Tibial artery (tissue), 4 donors: ENCODE results near the gene ULK3.
A peak's percentile ranks its signal among the peaks of the same experiment; 100 is the strongest.

Experiments
- DNase-seq, 2 donors: peaks; one replicate each; pipeline ENCODE4 v3.0.0-alpha.2; 2019
- H3K27ac ChIP-seq, 2 donors: fragments of 200-600 bp; sonication (generic) in 1 of 2; 1 replicate in 1 of 2; 2 replicates in 1 of 2; pipeline ENCODE4 v1.5.1; 2018 to 2019; ENCODE audit warnings: mild to moderate bottlenecking in 1 of 2
- H3K27me3 ChIP-seq, 2 donors: fragments of 200-600 bp; sonication (generic) in 1 of 2; one replicate each; pipeline versions ENCODE4 v1.5.1 to v1.6.0; 2016 to 2019
- H3K36me3 ChIP-seq, 3 donors: fragments of 200-600 bp; sonication (generic) in 2 of 3; one replicate each; pipeline ENCODE4 v1.5.1; 2016 to 2019; ENCODE audit warnings: mild to moderate bottlenecking in 2 of 3
- H3K4me1 ChIP-seq, 4 donors: fragments of 200-600 bp; sonication (generic) in 2 of 4; 1 replicate in 3 of 4; 2 replicates in 1 of 4; pipeline ENCODE4 v1.5.1; 2016 to 2019
- H3K4me3 ChIP-seq, 2 donors: fragments of 200-600 bp; sonication (generic) in 1 of 2; 1 replicate in 1 of 2; 2 replicates in 1 of 2; pipeline ENCODE4 v1.5.1; 2018 to 2019; ENCODE audit warnings: mild to moderate bottlenecking in 2 of 2
- H3K9me3 ChIP-seq, 3 donors: fragments of 200-600 bp; sonication (generic) in 1 of 3; one replicate each; pipeline ENCODE4 v1.5.1; 2016 to 2019
- intact Hi-C: fragments of 100-400 bp; cut with DNase I; formaldehyde crosslinking; loops from one replicate; pipeline ENCODE4 v1.15.0; 2023; ENCODE audit warnings: low total_unique reads
- TF ChIP-seq, protein P1 (sequence below), 2 experiments: fragments of 200-600 bp in 1 of 2; fragments of 450-650 bp in 1 of 2; IDR thresholded peaks; one replicate each; pipeline ENCODE4 v1.5.1; 2017 to 2019; ENCODE audit warnings: antibody characterized with exemption in 2 of 2, mild to moderate bottlenecking in 1 of 2, moderate library complexity in 1 of 2

The ULK3 gene

DNA sequence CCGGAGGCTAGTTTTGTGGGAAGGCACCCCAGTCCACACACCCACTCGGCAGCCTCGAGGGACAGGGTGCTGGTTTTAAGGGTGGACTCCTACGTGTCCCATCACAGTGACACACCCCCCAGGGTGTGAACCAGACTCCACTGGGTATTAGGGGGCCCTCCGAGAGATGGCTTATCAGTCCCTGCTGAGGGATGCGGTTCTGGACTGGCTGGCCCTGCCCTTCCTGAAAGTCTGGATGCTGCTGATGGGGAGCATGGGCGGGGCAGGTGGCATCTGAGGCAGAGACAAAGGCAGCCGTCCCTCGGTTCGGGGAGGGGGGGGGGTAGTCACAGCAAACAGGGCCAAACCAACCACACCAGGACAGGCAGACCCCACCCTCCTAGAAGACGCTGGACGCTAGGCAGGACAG, 939 bp upstream of the ULK3 start:
- Histone ChIP-seq H3K4me3 (peak overlapping the region; percentile 89 to 99), H3K4me1 (peaks cover 0 to 28% (median 19%) of the 10 kb centered on the region in 4 donors), H3K36me3 (peaks cover 14 to 52% (median 39%) of the 10 kb centered on the region in 3 donors), H3K27ac (peak overlapping the region; percentile 89 to 96), H3K27me3 (no peaks in the 10 kb centered on the region), H3K9me3 (no peaks in the 10 kb centered on the region)
- TF ChIP-seq, protein P1, sequence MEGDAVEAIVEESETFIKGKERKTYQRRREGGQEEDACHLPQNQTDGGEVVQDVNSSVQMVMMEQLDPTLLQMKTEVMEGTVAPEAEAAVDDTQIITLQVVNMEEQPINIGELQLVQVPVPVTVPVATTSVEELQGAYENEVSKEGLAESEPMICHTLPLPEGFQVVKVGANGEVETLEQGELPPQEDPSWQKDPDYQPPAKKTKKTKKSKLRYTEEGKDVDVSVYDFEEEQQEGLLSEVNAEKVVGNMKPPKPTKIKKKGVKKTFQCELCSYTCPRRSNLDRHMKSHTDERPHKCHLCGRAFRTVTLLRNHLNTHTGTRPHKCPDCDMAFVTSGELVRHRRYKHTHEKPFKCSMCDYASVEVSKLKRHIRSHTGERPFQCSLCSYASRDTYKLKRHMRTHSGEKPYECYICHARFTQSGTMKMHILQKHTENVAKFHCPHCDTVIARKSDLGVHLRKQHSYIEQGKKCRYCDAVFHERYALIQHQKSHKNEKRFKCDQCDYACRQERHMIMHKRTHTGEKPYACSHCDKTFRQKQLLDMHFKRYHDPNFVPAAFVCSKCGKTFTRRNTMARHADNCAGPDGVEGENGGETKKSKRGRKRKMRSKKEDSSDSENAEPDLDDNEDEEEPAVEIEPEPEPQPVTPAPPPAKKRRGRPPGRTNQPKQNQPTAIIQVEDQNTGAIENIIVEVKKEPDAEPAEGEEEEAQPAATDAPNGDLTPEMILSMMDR (IDR thresholded peaks at IDR 0.05) = no peak
- intact Hi-C loops = no loop called here
- no peak for DNase-seq

DNA sequence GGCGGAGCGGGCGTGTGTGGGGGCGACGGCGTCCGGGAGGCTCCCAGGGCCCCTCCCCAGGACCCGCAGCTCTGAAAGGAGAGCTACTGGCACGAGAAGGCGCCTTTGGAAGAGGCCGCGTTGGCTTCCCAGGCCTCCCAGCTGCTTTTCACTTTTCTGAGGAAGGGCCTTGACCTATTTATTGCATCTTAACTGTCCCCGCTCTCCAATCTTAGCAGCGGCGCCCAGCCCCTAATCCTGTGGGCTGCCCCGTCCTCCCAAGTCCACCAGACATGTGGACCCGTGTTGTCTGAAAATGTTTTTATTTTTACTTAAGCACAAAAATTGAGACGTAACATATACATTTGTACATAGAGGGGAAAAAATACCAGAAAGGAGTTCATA, 481 bp upstream of the ULK3 start:
- H3K36me3 ChIP-seq = peaks cover 10 to 52% (median 36%) of the 10 kb centered on the region in 3 donors
- intact Hi-C loops = no loop called here

DNA sequence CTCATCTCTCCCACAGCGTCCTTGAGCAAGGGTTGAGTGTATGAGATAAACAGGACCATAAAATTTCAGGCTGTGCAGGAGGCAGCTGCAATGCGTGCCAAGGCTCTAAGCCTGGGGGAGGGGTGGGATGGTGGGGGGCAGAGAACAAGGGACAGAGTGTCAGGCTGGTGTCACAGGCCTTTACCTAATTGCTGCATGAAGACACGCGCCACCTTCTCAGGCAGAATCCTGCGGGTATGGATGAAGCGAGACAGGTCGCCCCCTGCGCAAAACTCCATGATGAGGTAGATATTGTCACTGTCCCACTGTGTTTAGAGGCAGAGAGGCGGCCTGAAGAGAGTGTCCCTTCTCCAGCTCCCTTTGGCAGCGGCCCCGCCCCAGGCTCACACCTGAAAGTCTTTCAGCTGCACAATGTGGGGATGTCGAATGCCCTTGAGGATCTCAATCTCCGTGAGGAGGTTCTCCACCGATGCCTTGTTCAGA, 1.0 kb downstream of the ULK3 start:
- peaks cover 0 to 53% (median 23%) of the 10 kb centered on the region in 3 donors for H3K36me3 ChIP-seq
- intact Hi-C loops = no loop called here
- H3K9me3 ChIP-seq = no peaks in the 10 kb centered on the region
- peak overlapping the region in 1 of 2 donors; percentile 89 for H3K27ac ChIP-seq
- H3K4me3 ChIP-seq = peak overlapping the region; percentile 89 to 99
- TF ChIP-seq, protein P1 (IDR thresholded peaks at IDR 0.05) = no peak
- no peak for DNase-seq
- H3K27me3 ChIP-seq = no peaks in the 10 kb centered on the region
- peaks cover 0 to 28% (median 19%) of the 10 kb centered on the region in 4 donors for H3K4me1 ChIP-seq

More for the DNA sequence above, 481 bp upstream of the ULK3 start:
- TF ChIP-seq, protein P1 (IDR thresholded peaks at IDR 0.05) = no peak
- Histone ChIP-seq H3K27ac (peak overlapping the region; percentile 89 to 96), H3K4me3 (peak overlapping the region; percentile 89 to 99), H3K9me3 (no peaks in the 10 kb centered on the region), H3K27me3 (no peaks in the 10 kb centered on the region), H3K4me1 (peaks cover 0 to 28% (median 19%) of the 10 kb centered on the region in 4 donors)
- DNase-seq = no peak

DNA sequence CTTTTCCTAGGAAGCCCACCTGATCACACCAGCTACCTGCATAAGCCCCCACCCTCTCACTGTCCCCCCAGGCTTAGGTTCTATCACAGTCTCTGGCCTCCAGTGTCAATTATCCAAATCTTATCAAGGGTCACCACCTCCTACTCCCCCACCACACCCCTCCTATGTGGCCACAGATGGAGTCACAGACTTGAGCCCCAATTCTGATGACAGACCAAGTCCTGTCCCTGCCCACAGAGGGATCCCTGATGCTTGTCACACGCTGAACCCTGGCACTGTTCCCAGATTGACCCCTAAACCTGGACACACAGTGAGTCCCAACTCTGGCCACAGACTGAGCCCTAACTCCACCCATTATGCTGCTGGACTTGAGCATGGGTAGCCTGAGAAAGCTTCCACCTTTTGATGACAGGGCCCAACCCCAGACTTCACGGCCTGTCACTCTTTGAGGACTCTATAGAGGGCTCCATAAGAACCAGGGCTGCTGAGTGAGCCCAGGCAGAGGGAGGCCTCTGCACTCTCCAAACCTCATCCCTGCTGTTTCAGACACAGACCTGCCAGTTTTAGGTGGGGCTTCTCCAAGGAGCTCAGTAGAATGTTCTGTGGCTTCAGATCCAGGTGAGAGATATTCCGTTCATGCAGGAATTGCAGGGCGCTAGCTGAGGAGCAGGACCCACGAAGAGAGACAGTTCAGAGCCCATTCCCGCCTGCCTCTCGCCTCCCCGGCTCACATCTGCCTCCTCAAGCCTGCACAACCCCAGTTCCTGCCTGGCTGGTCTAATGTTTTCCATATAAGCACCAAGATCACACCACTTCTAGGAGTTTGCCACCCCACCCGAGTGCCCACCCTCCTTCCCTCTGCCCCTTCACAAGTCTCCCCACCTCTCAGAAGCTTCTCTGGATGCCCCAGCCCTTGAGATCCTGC, 1.8 kb downstream of the ULK3 start:
- DNase-seq = no peak
- no peak overlapping the region for H3K27ac ChIP-seq
- TF ChIP-seq, protein P1 (IDR thresholded peaks at IDR 0.05) = no peak
- H3K4me3 ChIP-seq = no peak overlapping the region
- H3K9me3 ChIP-seq = no peaks in the 10 kb centered on the region
- no peaks in the 10 kb centered on the region for H3K27me3 ChIP-seq
- intact Hi-C loops = no loop called here
- H3K4me1 ChIP-seq = peaks cover 0 to 28% (median 19%) of the 10 kb centered on the region in 4 donors
- peaks cover 0 to 57% (median 23%) of the 10 kb centered on the region in 3 donors for H3K36me3 ChIP-seq

DNA sequence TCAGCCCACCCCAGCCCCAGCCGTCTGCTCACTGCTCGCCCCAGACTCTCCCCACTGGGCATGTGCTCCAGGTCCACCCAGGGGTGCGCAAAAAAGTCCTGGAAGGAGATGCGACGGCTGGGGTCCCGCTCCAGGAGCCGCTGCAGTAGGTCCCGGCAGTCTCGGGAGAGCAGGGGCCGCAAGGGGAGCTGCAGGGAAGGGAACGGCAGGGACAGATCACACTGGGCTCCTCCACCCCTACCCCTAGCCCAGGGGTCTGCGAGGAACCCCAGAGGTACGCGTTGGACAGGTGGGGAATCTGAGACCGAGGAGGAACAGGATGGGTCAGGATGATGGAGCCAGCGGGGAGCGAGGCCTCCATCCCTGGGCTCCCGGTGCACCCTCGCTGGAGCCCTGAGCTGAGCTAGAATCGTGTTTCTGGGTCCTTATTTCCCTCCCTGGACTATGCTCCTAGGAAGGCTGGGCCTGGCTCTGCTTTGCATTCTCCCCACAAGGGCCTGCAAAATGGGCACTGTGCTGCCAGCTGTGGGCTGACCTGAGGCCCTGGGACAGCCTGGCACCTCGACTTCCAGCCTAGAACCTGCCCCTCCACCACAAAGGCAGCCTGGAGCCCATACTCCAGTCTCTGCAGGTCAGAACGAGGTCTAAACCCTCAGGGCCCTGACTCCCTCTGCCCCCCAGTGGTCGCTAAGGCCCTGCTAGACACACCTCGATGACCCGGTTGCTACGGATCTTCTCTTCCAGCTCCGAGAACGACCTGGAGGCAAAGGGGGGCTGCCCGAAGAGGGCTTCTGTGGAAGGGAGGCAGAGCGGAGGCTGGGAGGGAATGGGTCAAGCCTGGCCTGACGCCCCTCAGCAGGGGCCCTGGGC, 3.2 kb downstream of the ULK3 start:
- TF ChIP-seq, protein P1 (IDR thresholded peaks at IDR 0.05) = no peak
- Histone ChIP-seq H3K9me3 (no peaks in the 10 kb centered on the region), H3K36me3 (peaks cover 0 to 53% (median 14%) of the 10 kb centered on the region in 3 donors), H3K27me3 (no peaks in the 10 kb centered on the region), H3K4me3 (no peak overlapping the region), H3K4me1 (peaks cover 0 to 28% (median 19%) of the 10 kb centered on the region in 4 donors), H3K27ac (no peak overlapping the region)
- DNase-seq = no peak
- intact Hi-C loops = no loop called here
